ENCODE measurements around the gene ARHGEF7. TPM values are rescaled to one million over a fixed set of nuclear protein-coding genes. Genes with fewer than 3 reads are reported as not detected.

The ARHGEF7 gene
- total and polyA plus RNA-seq, 4 donors: 16.2 to 132 (median 100) TPM

DNA sequence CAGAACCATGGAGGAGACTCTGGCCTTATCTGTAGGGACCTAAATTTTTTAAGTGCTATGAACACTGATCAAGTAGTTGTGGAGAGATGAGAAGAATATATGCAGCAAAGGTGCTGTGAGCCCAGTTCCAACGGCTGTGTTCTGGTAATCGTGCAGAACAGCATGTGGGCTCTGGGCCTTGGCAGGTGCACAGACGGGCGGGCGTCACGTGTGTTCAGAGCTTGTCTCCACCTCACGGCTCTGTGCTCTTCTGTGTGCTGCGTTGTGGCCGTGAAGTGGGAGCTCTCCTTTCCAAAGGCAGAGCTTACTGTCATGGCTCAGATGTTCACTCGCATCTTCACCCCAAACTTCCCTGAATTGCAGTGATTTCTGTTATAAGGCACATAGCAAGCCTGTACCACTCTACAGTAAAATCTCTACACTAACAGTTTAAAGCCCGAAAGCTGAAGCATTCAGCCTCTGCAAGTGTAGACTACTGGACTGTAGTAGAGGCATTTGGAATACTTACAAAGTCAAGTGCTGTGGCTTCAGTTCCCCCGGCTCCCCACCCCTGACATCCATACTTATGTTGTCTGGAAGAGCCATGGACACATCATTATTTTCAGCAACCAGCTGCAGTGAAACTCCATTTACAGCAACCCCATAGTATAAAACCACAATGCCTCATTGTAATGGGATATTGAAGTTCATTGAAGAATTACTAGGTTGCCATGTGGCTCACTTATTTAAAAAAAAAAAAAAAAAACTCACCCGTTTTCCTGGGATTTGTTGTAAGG lies 177.8 kb downstream of the ARHGEF7 start:
- no peak overlapping the region for H3K27ac ChIP-seq (ENCODE audit: low read depth in 1 of 2, low read length in 2 of 2)
- H3K36me3 ChIP-seq (ENCODE audit: control insufficient read depth in 1 of 2, insufficient read depth in 2 of 2, low read length in 1 of 2): peaks cover 0 to 9% of the 10 kb centered on the region in 2 donors
- no peaks in the 10 kb centered on the region for H3K27me3 ChIP-seq (ENCODE audit: control insufficient read depth in 1 of 2, insufficient read depth in 2 of 2, low read length in 1 of 2)
- 80 to 81% methylated on average over 13 of the region's 13 CpGs for WGBS, 2 donors
- ATAC-seq (ENCODE audit: low FRiP score): no peak
- no peak overlapping the region for H3K4me3 ChIP-seq (ENCODE audit: low read length in 2 of 2)
- DNase-seq: no peak
- H3K9me3 ChIP-seq (ENCODE audit: control insufficient read depth, low read length): no peaks in the 10 kb centered on the region
- H3K4me1 ChIP-seq (ENCODE audit: control insufficient read depth in 1 of 2, insufficient read depth in 2 of 2, low read length in 2 of 2): no peaks in the 10 kb centered on the region
- intact Hi-C loops (cut with DNase I): no loop called here

DNA sequence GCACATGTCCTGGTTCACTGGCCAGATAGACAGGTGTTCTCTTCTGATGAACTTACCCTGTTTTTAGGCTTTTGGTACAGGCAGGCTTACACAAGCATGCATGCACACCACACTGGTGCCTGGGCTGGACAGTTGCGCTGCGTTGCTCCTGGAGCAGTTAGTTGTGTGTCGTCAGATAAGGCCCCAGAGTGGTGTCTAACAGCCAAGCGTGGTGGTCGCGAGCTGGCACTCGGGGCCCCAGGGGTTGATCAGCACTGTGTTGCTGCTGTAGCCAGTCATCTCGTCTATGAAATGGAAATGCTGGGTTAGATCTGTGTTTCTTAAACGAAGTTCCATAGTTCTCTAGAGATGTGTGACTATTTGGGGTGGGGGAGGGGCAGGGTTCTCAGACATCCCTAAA lies 180.8 kb downstream of the ARHGEF7 start:
- ATAC-seq (ENCODE audit: low FRiP score) (no peak), DNase-seq (no peak)
- Histone ChIP-seq H3K27me3 (ENCODE audit: control insufficient read depth in 1 of 2, insufficient read depth in 2 of 2, low read length in 1 of 2) (no peaks in the 10 kb centered on the region), H3K9me3 (ENCODE audit: control insufficient read depth, low read length) (no peaks in the 10 kb centered on the region), H3K27ac (ENCODE audit: low read depth in 1 of 2, low read length in 2 of 2) (no peak overlapping the region), H3K36me3 (ENCODE audit: control insufficient read depth in 1 of 2, insufficient read depth in 2 of 2, low read length in 1 of 2) (peaks cover 0 to 6% of the 10 kb centered on the region in 2 donors), H3K4me1 (ENCODE audit: control insufficient read depth in 1 of 2, insufficient read depth in 2 of 2, low read length in 2 of 2) (no peaks in the 10 kb centered on the region), H3K4me3 (ENCODE audit: low read length in 2 of 2) (no peak overlapping the region)
- 81 to 82% methylated on average over 9 of the region's 9 CpGs for WGBS, 2 donors
- intact Hi-C loops (cut with DNase I): no loop called here

DNA sequence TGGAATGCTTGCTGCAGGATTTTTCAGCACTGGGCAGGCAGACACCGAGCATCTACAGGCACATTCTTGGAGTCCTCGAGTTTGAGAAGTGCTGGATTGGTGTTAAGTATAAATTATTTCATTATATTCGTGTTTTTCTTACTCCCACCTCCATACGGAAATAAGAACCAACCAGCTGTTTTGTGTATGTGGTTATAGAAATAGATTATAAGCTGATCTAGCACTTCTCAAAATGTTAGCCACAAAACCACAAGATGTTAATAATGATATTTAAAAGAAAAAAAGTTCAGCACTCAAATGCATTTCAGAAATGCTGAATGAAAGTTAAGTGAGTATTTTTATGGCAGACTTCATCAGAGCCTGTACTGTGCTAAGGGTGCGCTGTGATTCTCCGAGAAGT lies 181.3 kb downstream of the ARHGEF7 start:
- intact Hi-C loops (cut with DNase I): no loop called here
- H3K4me1 ChIP-seq (ENCODE audit: control insufficient read depth in 1 of 2, insufficient read depth in 2 of 2, low read length in 2 of 2): no peaks in the 10 kb centered on the region
- H3K27me3 ChIP-seq (ENCODE audit: control insufficient read depth in 1 of 2, insufficient read depth in 2 of 2, low read length in 1 of 2): no peaks in the 10 kb centered on the region
- no peaks in the 10 kb centered on the region for H3K9me3 ChIP-seq (ENCODE audit: control insufficient read depth, low read length)
- H3K27ac ChIP-seq (ENCODE audit: low read depth in 1 of 2, low read length in 2 of 2): no peak overlapping the region
- 63 to 65% methylated on average over 6 of the region's 6 CpGs for WGBS, 2 donors
- H3K4me3 ChIP-seq (ENCODE audit: low read length in 2 of 2): no peak overlapping the region
- ATAC-seq (ENCODE audit: low FRiP score) (no peak), DNase-seq (no peak)
- peaks cover 0 to 6% of the 10 kb centered on the region in 2 donors for H3K36me3 ChIP-seq (ENCODE audit: control insufficient read depth in 1 of 2, insufficient read depth in 2 of 2, low read length in 1 of 2)

DNA sequence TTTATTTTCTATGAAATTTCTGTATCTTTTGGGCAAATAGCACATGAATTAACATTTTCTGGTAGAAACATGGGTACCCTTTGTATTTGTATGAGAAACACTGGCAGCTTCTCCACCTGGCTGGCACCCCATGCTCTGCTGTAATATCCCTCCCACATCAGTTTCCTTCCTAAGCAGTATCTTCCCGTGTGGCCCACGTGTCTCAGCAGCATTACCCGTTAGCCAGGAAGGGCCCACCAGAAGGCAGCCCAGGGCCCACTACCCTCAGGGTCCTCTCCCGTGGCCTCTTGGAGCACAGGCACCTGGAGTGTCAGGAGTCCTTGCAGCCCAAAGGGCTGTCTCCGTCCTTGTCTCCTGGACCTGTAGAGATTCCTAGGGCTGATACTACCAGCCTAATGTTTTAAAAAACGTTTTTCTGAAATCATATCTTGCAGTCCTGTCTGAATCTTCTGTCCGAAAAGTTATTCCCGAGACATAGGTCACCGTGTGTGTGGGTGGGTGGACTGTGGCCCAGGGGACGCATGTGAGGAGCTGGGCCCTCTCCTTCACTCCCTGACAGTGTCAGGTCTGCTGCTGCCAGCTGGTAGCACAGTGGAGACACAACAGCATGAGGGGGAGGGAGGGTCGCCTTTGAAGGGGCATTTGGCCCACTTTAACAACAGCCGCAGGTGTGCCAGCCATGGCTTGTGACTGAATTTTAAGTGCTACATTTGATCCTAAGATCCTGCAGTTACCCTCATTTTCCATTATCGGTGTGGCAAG lies 183.3 kb downstream of the ARHGEF7 start:
- intact Hi-C loops (cut with DNase I): no loop called here
- Histone ChIP-seq H3K4me3 (ENCODE audit: low read length in 2 of 2) (no peak overlapping the region), H3K27ac (ENCODE audit: low read depth in 1 of 2, low read length in 2 of 2) (no peak overlapping the region), H3K4me1 (ENCODE audit: control insufficient read depth in 1 of 2, insufficient read depth in 2 of 2, low read length in 2 of 2) (no peaks in the 10 kb centered on the region), H3K9me3 (ENCODE audit: control insufficient read depth, low read length) (no peaks in the 10 kb centered on the region), H3K36me3 (ENCODE audit: control insufficient read depth in 1 of 2, insufficient read depth in 2 of 2, low read length in 1 of 2) (peaks cover 4 to 6% of the 10 kb centered on the region in 2 donors), H3K27me3 (ENCODE audit: control insufficient read depth in 1 of 2, insufficient read depth in 2 of 2, low read length in 1 of 2) (no peaks in the 10 kb centered on the region)
- DNase-seq (no peak), ATAC-seq (ENCODE audit: low FRiP score) (no peak)
- WGBS, 2 donors: 74 to 77% methylated on average over 13 of the region's 13 CpGs

DNA sequence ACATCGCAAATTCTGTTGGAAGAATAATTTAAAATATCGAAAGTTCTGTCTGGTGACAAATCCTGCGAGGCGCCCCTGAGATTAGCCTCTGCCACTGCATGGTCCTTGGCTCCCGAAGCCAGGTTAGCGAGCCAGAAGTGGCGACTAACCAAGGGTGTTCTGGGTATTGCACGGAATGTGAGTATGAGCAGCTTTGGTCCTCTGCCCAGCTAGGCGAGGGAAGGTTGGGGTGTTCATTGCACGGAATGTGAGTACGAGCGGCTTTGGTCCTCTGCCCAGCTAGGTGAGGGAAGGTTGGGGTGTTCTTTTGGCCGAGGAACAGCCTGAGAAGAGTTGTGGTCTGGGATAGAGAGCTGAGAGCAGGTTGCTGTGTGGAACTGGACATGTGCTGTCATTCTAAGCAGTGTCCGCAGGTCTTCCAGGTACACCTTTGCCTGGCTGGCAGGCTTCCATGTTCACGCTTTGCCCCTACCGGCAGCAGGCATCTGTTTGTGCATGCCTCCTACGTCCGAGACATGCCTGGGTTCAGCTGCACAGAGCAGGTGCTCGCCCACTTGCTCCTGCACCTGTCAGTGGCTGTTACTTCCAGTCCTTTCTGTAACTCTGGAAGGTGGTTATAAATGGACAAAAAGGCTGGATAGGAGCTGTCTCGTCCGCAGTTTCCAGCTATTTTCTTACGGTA lies 187.1 kb downstream of the ARHGEF7 start:
- H3K27me3 ChIP-seq (ENCODE audit: control insufficient read depth in 1 of 2, insufficient read depth in 2 of 2, low read length in 1 of 2): no peaks in the 10 kb centered on the region
- H3K27ac ChIP-seq (ENCODE audit: low read depth in 1 of 2, low read length in 2 of 2): no peak overlapping the region
- no peaks in the 10 kb centered on the region for H3K9me3 ChIP-seq (ENCODE audit: control insufficient read depth, low read length)
- 79 to 85% methylated on average over 22 of the region's 22 CpGs for WGBS, 2 donors
- peaks cover 11 to 16% of the 10 kb centered on the region in 2 donors for H3K36me3 ChIP-seq (ENCODE audit: control insufficient read depth in 1 of 2, insufficient read depth in 2 of 2, low read length in 1 of 2)
- intact Hi-C loops (cut with DNase I): no loop called here
- DNase-seq (no peak), ATAC-seq (ENCODE audit: low FRiP score) (no peak)
- H3K4me3 ChIP-seq (ENCODE audit: low read length in 2 of 2): no peak overlapping the region
- H3K4me1 ChIP-seq (ENCODE audit: control insufficient read depth in 1 of 2, insufficient read depth in 2 of 2, low read length in 2 of 2): no peaks in the 10 kb centered on the region

DNA sequence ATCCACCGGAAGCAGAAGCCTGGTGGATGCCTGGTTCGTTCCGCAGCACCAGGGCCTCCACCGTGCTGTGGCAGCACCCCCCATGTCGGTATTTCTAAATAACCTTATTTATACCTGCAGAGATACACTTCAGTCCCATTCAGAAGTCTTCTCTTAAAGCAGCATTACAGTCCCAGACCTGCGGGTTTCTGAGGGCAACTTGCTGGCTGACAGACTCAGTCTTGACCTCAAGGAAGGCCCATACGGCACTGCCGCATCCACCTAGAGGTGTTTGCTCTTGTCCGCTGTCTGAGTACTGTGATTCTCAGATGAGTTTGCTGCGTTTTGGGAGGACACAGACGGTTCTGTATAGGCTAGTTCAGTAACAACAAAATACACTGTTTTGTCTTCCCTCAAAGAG lies 188.4 kb downstream of the ARHGEF7 start:
- H3K4me1 ChIP-seq (ENCODE audit: control insufficient read depth in 1 of 2, insufficient read depth in 2 of 2, low read length in 2 of 2): no peaks in the 10 kb centered on the region
- 95 to 96% methylated on average over 11 of the region's 11 CpGs for WGBS, 2 donors
- intact Hi-C loops (cut with DNase I): no loop called here
- no peak overlapping the region for H3K27ac ChIP-seq (ENCODE audit: low read depth in 1 of 2, low read length in 2 of 2)
- H3K36me3 ChIP-seq (ENCODE audit: control insufficient read depth in 1 of 2, insufficient read depth in 2 of 2, low read length in 1 of 2): peaks cover 11 to 14% of the 10 kb centered on the region in 2 donors
- no peaks in the 10 kb centered on the region for H3K9me3 ChIP-seq (ENCODE audit: control insufficient read depth, low read length)
- no peaks in the 10 kb centered on the region for H3K27me3 ChIP-seq (ENCODE audit: control insufficient read depth in 1 of 2, insufficient read depth in 2 of 2, low read length in 1 of 2)
- H3K4me3 ChIP-seq (ENCODE audit: low read length in 2 of 2): no peak overlapping the region
- no peak for ATAC-seq (ENCODE audit: low FRiP score)
- DNase-seq: no peak

DNA sequence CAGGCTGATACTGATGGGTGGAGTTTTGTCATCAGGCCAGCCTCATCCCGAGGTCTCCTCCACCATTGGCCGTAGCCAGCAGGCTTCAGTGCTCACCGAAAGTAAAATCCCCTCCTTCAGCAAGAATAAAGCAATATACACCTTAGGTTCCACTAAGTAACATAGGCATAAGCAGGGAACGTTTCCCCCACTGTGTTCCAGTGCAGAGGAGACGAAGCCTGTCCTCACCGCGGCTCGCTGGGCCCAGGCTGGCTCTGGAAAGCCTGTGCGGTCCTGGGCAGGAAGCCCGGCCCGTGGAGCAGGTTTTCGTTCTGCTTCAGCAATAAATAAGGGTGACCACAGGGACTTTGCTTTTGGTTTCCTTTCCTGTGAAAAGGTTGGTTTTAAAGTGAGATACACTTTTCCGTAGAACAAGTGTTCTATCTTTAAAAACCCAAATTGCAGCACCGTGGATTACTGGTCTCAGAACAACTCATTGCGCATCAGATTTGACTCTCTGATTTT lies 189.0 kb downstream of the ARHGEF7 start:
- Histone ChIP-seq H3K36me3 (ENCODE audit: control insufficient read depth in 1 of 2, insufficient read depth in 2 of 2, low read length in 1 of 2) (peaks cover 11 to 14% of the 10 kb centered on the region in 2 donors), H3K9me3 (ENCODE audit: control insufficient read depth, low read length) (no peaks in the 10 kb centered on the region), H3K27ac (ENCODE audit: low read depth in 1 of 2, low read length in 2 of 2) (no peak overlapping the region), H3K4me1 (ENCODE audit: control insufficient read depth in 1 of 2, insufficient read depth in 2 of 2, low read length in 2 of 2) (no peaks in the 10 kb centered on the region), H3K27me3 (ENCODE audit: control insufficient read depth in 1 of 2, insufficient read depth in 2 of 2, low read length in 1 of 2) (no peaks in the 10 kb centered on the region), H3K4me3 (ENCODE audit: low read length in 2 of 2) (no peak overlapping the region)
- intact Hi-C loops (cut with DNase I): no loop called here
- DNase-seq (no peak), ATAC-seq (ENCODE audit: low FRiP score) (no peak)
- 90 to 91% methylated on average over 15 of the region's 15 CpGs for WGBS, 2 donors

DNA sequence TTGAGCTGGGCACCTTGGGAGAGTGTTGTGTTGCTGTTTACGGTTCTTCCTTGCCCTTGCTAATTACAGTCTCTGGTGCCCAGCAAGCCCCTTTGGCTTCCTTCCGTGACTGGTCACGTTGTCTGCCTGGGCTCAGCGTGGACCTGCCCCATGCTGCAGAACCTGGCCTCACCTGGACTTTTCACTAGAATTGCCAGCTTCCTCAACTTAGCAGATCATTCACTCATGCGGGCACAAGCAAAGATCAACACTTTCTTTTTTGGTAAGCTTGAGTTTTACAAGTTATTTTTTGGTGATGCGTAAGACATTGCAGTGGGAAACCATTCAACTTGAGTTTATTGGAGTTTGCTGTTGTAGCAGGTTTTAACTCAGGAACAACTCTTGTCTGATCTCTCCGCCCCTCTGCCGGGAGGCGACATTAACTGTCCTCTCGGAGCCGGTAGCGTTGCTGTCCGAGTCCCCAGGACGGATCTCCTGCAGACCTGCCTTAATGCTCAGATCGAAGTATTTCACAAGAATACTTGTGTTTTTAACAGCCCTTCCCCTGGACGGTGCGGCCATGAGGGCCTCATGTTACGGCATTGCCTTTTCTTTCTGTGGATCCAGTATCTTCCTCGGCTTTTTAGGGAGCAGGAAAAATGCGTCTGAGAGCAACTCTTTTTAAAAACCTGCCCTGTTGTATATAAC lies 189.6 kb downstream of the ARHGEF7 start:
- peaks cover 11 to 14% of the 10 kb centered on the region in 2 donors for H3K36me3 ChIP-seq (ENCODE audit: control insufficient read depth in 1 of 2, insufficient read depth in 2 of 2, low read length in 1 of 2)
- DNase-seq: no peak
- no peak overlapping the region for H3K27ac ChIP-seq (ENCODE audit: low read depth in 1 of 2, low read length in 2 of 2)
- no peaks in the 10 kb centered on the region for H3K9me3 ChIP-seq (ENCODE audit: control insufficient read depth, low read length)
- ATAC-seq (ENCODE audit: low FRiP score): no peak
- intact Hi-C loops (cut with DNase I): no loop called here
- 91 to 92% methylated on average over 20 of the region's 20 CpGs for WGBS, 2 donors
- H3K27me3 ChIP-seq (ENCODE audit: control insufficient read depth in 1 of 2, insufficient read depth in 2 of 2, low read length in 1 of 2): no peaks in the 10 kb centered on the region
- H3K4me1 ChIP-seq (ENCODE audit: control insufficient read depth in 1 of 2, insufficient read depth in 2 of 2, low read length in 2 of 2): no peaks in the 10 kb centered on the region
- H3K4me3 ChIP-seq (ENCODE audit: low read length in 2 of 2): no peak overlapping the region
